WTC11 (cell line): ENCODE data around the gene IL18R1.

Source experiments
- NFATC4 ChIP-seq: fragments of 250-450 bp; sonication (Bioruptor Pico); IDR thresholded peaks from 2 replicates; pipeline ENCODE4 v1.9.0; 2021; ENCODE audit warnings: mild to moderate bottlenecking
- TF ChIP-seq, protein P1 (sequence below): fragments of 200-600 bp; IDR thresholded peaks from 2 replicates; pipeline ENCODE4 v1.8.0; 2022; ENCODE audit warnings: antibody characterized with exemption
- TF ChIP-seq, protein P2 (sequence below): sonication (generic); formaldehyde crosslinking; IDR thresholded peaks from 2 replicates; pipeline ENCODE4 v1.8.1; 2022; ENCODE audit warnings: missing genetic modification reagents, borderline replicate concordance

DNA sequence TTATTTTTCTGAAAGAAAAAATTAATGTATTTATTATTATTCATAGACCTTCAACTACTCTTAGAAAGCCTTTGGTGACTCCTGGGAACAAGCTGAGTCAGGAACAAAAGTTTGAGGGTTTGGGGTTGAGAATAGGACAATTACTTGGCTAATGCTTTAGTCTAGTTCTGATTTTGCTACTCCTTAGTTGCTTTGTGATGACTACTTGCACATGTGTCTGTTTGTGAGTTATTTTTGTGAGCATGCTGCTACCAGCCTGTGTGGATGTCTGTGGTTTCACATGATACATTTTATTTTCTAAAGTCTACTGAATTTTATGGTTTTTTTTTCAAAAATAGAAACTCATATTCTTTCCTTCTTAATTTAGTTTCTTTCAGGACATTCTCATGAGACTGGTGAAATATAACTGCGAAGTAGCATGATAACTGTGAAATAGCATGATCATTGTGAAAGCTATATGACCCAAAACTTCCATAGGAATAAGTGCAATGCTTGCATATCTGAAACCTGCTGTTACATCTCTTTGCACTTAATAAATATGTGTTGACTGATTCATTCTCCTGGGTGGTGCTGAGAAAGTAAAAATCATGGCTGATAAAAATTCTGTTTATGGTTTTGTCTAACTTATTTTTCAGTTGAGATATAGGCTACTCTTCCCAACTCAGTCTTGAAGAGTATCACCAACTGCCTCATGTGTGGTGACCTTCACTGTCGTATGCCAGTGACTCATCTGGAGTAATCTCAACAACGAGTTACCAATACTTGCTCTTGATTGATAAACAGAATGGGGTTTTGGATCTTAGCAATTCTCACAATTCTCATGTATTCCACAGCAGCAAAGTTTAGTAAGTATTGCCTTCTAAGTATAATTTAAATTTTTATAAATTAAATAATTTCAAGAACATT, 17.9 kb upstream of the IL18R1 start:
- TF ChIP-seq, protein P1, sequence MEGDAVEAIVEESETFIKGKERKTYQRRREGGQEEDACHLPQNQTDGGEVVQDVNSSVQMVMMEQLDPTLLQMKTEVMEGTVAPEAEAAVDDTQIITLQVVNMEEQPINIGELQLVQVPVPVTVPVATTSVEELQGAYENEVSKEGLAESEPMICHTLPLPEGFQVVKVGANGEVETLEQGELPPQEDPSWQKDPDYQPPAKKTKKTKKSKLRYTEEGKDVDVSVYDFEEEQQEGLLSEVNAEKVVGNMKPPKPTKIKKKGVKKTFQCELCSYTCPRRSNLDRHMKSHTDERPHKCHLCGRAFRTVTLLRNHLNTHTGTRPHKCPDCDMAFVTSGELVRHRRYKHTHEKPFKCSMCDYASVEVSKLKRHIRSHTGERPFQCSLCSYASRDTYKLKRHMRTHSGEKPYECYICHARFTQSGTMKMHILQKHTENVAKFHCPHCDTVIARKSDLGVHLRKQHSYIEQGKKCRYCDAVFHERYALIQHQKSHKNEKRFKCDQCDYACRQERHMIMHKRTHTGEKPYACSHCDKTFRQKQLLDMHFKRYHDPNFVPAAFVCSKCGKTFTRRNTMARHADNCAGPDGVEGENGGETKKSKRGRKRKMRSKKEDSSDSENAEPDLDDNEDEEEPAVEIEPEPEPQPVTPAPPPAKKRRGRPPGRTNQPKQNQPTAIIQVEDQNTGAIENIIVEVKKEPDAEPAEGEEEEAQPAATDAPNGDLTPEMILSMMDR = no peak
- TF ChIP-seq NFATC4 (CRISPR knock-in tag) = no peak
- TF ChIP-seq, protein P2, sequence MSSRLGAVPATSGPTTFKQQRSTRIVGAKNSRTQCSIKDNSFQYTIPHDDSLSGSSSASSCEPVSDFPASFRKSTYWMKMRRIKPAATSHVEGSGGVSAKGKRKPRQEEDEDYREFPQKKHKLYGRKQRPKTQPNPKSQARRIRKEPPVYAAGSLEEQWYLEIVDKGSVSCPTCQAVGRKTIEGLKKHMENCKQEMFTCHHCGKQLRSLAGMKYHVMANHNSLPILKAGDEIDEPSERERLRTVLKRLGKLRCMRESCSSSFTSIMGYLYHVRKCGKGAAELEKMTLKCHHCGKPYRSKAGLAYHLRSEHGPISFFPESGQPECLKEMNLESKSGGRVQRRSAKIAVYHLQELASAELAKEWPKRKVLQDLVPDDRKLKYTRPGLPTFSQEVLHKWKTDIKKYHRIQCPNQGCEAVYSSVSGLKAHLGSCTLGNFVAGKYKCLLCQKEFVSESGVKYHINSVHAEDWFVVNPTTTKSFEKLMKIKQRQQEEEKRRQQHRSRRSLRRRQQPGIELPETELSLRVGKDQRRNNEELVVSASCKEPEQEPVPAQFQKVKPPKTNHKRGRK (CRISPR knock-in tag) = no peak
